A673 (cell line): Measurements from ENCODE around the gene IFT57. TPM values are rescaled to one million over a fixed set of nuclear protein-coding genes. Genes with fewer than 3 reads are reported as not detected.

Experiments
- BruUV-seq: library from RNA; stranded (reverse); fragments of 400-500 nt; replicated peaks from 2 replicates; lab custom pipeline; 2021; lab: Mats Ljungman, UMichigan
- CTCF ChIA-PET: fragments of 300-600 bp; sonication (Branson Sonifier 250); formaldehyde crosslinking; loops from one replicate; lab custom pipeline; 2022; ENCODE audit warnings: antibody characterized with exemption; lab: Charles Lee
- POLR2A ChIA-PET: fragments of 300-600 bp; sonication (Branson Sonifier 250); formaldehyde crosslinking; loops from one replicate; lab custom pipeline; 2022; ENCODE audit warnings: antibody characterized with exemption; ENCODE audit not compliant: low non-redundant PET; lab: Charles Lee
- DNase-seq: peaks from one replicate; pipeline ENCODE4 v3.0.0-alpha.2; 2015; ENCODE audit warnings: low spot score
- H3K27ac ChIP-seq: fragments of 200-600 bp; sonication (generic); 2 replicates; pipeline ENCODE4 v1.5.1; 2016; ENCODE audit warnings: mixed run types, low read depth, mild to moderate bottlenecking, mixed read lengths, antibody characterized with exemption, low read length; ENCODE audit not compliant: poor library complexity, severe bottlenecking
- H3K27me3 ChIP-seq: fragments of 200-600 bp; sonication (generic); replicated peaks from 2 replicates; pipeline ENCODE4 v1.6.1; 2017; ENCODE audit warnings: mixed run types, low read depth, mild to moderate bottlenecking, mixed read lengths, antibody characterized with exemption, low read length; ENCODE audit not compliant: insufficient read depth, poor library complexity
- H3K36me3 ChIP-seq: fragments of 200-600 bp; sonication (generic); 2 replicates; pipeline ENCODE4 v1.6.1; 2016; ENCODE audit warnings: mixed run types, mild to moderate bottlenecking, mixed read lengths, antibody characterized with exemption, low read length; ENCODE audit not compliant: insufficient read depth, poor library complexity, severe bottlenecking
- H3K4me1 ChIP-seq: fragments of 200-600 bp; sonication (generic); 2 replicates; pipeline ENCODE4 v1.6.1; 2017; ENCODE audit warnings: mixed run types, mild to moderate bottlenecking, mixed read lengths, antibody characterized with exemption, low read length; ENCODE audit not compliant: insufficient read depth, poor library complexity, severe bottlenecking
- H3K4me3 ChIP-seq: fragments of 200-600 bp; sonication (generic); 2 replicates; pipeline ENCODE4 v1.5.1; 2016; ENCODE audit warnings: low read depth, mixed run types, mild to moderate bottlenecking, mixed read lengths, low read length; ENCODE audit not compliant: poor library complexity, severe bottlenecking
- H3K9me3 ChIP-seq: fragments of 200-600 bp; sonication (generic); 2 replicates; pipeline ENCODE4 v1.6.1; 2016; ENCODE audit warnings: mixed run types, low read depth, mild to moderate bottlenecking, mixed read lengths, antibody characterized with exemption, low read length; ENCODE audit not compliant: poor library complexity, severe bottlenecking
- EZH2 ChIP-seq: fragments of 200-600 bp; sonication (generic); IDR thresholded peaks from 2 replicates; pipeline ENCODE4 v1.6.1; 2017; ENCODE audit warnings: borderline replicate concordance, low read depth, mild to moderate bottlenecking, mixed read lengths, antibody characterized with exemption, low read length; ENCODE audit not compliant: poor library complexity, severe bottlenecking
- intact Hi-C: fragments of 100-400 bp; cut with micrococcal nuclease; formaldehyde crosslinking; loops from one replicate; pipeline ENCODE4 v1.10.0; 2022; ENCODE audit not compliant: unreplicated experiment
- total RNA-seq: library from RNA; stranded (reverse); gene quantifications from 2 replicates; pipeline ENCODE4 v1.2.3, GENCODE V29; 2021
- TF ChIP-seq, protein P1 (sequence below): fragments of 300-800, 200-600 bp; sonication (generic); conservative IDR thresholded peaks from 2 replicates; pipeline ENCODE4 v1.5.1; 2017; ENCODE audit warnings: low read depth, mild to moderate bottlenecking, antibody characterized with exemption, low read length, moderate library complexity, mixed read lengths

Gene IFT57
- total RNA-seq, 1 experiment from 2014 or later, result 40.9 TPM

DNA sequence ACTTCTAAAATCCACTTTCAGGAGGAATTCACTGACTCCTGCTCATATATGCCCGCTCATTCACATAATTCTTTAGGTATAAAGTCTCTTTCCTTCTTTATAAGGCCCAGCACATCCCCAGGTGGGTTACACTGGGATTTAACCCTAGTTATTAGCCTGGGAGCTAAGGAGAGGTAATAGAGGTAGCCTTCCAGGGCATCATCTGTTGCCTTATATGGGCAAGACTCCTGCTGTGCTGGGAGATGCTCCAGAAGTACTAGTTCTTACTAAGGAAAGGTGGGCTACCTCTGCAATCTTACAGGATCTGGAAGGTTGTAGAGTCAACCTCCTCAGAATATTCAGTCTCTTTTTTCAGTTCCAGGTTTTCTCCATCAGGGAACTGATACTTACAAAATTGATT is 13.1 kb upstream of the IFT57 start:
- DNase-seq, result no peak
- Histone ChIP-seq H3K4me3 (no peak overlapping the region), H3K36me3 (no peaks in the 10 kb centered on the region), H3K4me1 (no peaks in the 10 kb centered on the region), H3K9me3 (no peaks in the 10 kb centered on the region), H3K27me3 (no peaks in the 10 kb centered on the region), H3K27ac (no peak overlapping the region)
- intact Hi-C loops, result no loop called here
- no TSS peak for BruUV-seq
- no peak for TF ChIP-seq EZH2
- TF ChIP-seq, protein P1, sequence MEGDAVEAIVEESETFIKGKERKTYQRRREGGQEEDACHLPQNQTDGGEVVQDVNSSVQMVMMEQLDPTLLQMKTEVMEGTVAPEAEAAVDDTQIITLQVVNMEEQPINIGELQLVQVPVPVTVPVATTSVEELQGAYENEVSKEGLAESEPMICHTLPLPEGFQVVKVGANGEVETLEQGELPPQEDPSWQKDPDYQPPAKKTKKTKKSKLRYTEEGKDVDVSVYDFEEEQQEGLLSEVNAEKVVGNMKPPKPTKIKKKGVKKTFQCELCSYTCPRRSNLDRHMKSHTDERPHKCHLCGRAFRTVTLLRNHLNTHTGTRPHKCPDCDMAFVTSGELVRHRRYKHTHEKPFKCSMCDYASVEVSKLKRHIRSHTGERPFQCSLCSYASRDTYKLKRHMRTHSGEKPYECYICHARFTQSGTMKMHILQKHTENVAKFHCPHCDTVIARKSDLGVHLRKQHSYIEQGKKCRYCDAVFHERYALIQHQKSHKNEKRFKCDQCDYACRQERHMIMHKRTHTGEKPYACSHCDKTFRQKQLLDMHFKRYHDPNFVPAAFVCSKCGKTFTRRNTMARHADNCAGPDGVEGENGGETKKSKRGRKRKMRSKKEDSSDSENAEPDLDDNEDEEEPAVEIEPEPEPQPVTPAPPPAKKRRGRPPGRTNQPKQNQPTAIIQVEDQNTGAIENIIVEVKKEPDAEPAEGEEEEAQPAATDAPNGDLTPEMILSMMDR, result no peak
- POLR2A ChIA-PET, result no interaction called here
- CTCF ChIA-PET, result no interaction called here

DNA sequence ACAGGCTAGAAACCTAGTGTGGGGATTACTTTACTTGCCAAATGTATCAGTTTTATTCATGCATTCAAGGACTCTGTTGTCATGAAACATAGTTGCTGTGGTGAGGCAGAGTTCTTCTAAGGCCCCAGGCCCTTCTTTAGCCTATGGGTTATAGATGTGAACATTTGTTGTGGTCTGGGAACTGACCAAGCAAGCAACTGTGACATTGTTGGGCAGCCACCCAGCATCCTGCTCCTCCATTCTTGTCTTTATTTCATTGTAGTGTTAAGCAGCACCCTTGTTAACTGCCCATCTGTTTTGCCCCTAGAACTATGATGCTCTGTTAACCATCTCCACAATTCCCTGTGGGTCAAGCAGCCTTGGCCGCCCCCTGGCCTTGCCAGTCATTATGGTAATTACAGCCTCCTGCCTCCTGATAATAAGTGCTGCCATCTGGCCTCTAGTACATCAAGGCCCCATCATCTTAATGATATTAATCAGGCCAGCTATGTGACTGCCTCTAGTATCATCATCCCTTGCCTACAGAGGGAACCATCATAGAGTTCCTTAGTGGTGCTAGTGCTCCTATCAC is 12.2 kb upstream of the IFT57 start:
- Histone ChIP-seq H3K9me3 (no peaks in the 10 kb centered on the region), H3K27ac (no peak overlapping the region), H3K4me1 (no peaks in the 10 kb centered on the region), H3K4me3 (no peak overlapping the region), H3K36me3 (no peaks in the 10 kb centered on the region), H3K27me3 (no peaks in the 10 kb centered on the region)
- ChIA-PET CTCF (no interaction called here), POLR2A (no interaction called here)
- no peak for TF ChIP-seq EZH2
- TF ChIP-seq, protein P1, result no peak
- intact Hi-C loops, result no loop called here
- no TSS peak for BruUV-seq
- no peak for DNase-seq

DNA sequence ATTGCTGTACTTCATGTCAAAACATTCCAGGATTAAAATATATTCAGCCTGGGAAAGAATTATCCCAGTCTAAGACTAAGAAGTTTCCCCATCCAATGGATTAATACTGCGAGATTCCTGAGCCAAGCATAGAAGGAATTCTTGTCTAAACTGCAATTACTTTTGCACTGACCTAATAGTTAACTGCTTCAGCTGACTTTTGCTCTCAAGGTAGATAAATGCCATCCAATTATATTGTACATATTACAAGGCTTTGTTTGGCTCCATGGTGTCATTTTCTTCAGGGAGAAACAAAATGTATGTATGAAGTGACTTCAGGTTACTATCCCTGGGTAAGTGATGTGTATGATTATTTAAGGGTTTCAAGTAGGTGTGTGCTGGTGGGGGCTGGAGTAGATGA is 6.1 kb upstream of the IFT57 start:
- Histone ChIP-seq H3K27ac (no peak overlapping the region), H3K9me3 (no peaks in the 10 kb centered on the region), H3K4me1 (peaks cover 15% of the 10 kb centered on the region), H3K4me3 (no peak overlapping the region), H3K36me3 (no peaks in the 10 kb centered on the region), H3K27me3 (no peaks in the 10 kb centered on the region)
- ChIA-PET POLR2A (no interaction called here), CTCF (no interaction called here)
- no peak for DNase-seq
- no peak for TF ChIP-seq EZH2
- TF ChIP-seq, protein P1, result no peak
- BruUV-seq, result no TSS peak
- intact Hi-C loops, result no loop called here
